NCI-H2081 (cell line): ENCODE data around the gene ETFB.

ENCODE experiments used
- DNase-seq, 2 experiments: peaks; one replicate each; lab custom pipeline; 2025; lab: John Stamatoyannopoulos, UW

The ETFB gene

GRCh38 chr19:51295382-51296126 is 70.6 kb downstream of the ETFB start:
- no peak for DNase-seq
